ENCODE data around the gene BEST1. TPM values are rescaled to one million over a fixed set of nuclear protein-coding genes. Genes with fewer than 3 reads are reported as not detected.

The BEST1 gene
- total RNA-seq, 4 donors from 2014 or later, result 0.89 to 2.8 (median 1.5) TPM

DNA sequence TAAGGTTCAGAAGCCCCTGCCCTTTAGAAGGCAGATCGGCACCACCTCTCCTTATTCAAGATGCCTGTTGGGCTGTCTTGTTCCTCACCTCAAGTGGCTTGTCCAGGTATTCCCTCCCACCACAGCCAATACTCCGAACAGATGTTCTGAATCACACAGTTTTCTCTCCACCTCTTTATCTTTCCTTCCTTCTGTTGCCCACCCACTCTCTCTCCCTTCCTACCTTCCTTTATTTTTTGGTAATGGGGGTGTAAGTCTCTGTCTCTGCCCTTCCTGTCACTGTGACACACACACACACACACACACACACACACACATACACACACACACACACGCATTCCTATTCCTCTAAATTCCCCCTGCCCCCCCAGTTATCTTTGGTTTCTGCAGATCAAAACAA lies 8.4 kb downstream of the BEST1 start:
- WGBS, 2 donors, result 61 to 66% methylated on average over 3 of the region's 3 CpGs
- DNase-seq (ENCODE audit: low spot score in 2 of 2), result peak; percentile 7 to 64
- H3K4me3 ChIP-seq (ENCODE audit: low read depth, poor library complexity, severe bottlenecking), result no peak overlapping the region
- intact Hi-C loops (cut with DNase I; ENCODE audit: low total_unique reads), result no loop called here
- TF ChIP-seq, protein P1, sequence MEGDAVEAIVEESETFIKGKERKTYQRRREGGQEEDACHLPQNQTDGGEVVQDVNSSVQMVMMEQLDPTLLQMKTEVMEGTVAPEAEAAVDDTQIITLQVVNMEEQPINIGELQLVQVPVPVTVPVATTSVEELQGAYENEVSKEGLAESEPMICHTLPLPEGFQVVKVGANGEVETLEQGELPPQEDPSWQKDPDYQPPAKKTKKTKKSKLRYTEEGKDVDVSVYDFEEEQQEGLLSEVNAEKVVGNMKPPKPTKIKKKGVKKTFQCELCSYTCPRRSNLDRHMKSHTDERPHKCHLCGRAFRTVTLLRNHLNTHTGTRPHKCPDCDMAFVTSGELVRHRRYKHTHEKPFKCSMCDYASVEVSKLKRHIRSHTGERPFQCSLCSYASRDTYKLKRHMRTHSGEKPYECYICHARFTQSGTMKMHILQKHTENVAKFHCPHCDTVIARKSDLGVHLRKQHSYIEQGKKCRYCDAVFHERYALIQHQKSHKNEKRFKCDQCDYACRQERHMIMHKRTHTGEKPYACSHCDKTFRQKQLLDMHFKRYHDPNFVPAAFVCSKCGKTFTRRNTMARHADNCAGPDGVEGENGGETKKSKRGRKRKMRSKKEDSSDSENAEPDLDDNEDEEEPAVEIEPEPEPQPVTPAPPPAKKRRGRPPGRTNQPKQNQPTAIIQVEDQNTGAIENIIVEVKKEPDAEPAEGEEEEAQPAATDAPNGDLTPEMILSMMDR (IDR thresholded peaks at IDR 0.05), result no peak
- TF ChIP-seq POLR2A (IDR thresholded peaks at IDR 0.05), result no peak

DNA sequence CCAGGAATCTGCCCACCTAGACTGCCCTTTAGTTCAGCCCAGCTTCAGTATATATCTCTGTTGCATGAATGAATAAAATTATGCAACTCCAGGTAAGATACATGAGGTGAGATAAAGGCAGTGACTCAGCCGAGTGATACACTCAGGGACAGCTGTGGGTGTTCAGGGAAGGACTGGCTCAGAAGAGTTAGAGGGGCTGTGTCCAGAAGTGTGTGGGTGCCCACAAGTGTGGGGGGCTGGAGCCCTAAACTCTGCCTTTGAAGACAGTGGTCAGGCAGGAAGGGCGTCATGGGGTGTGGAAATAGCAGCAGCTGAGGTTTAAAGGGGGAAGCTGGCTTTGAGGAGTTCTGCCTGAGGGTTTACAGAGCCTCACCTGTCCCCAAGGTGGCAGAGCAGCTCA lies 9.0 kb downstream of the BEST1 start:
- TF ChIP-seq, protein P1 (IDR thresholded peaks at IDR 0.05), result no peak
- no peak for TF ChIP-seq POLR2A (IDR thresholded peaks at IDR 0.05)
- peak; percentile 11 to 54 for DNase-seq (ENCODE audit: low spot score in 2 of 2)
- intact Hi-C loops (cut with DNase I; ENCODE audit: low total_unique reads), result no loop called here
- 22 to 32% methylated on average over 2 of the region's 2 CpGs for WGBS, 2 donors
- H3K4me3 ChIP-seq (ENCODE audit: low read depth, poor library complexity, severe bottlenecking), result no peak overlapping the region

GRCh38 chr11:61959678-61960077 lies 9.5 kb downstream of the BEST1 start:
- intact Hi-C loops (cut with DNase I; ENCODE audit: low total_unique reads), result no loop called here
- WGBS, 2 donors, result 88 to 90% methylated on average over 6 of the region's 6 CpGs
- no peak overlapping the region for H3K4me3 ChIP-seq (ENCODE audit: low read depth, poor library complexity, severe bottlenecking)
- DNase-seq (ENCODE audit: low spot score in 2 of 2), result peak in 1 of 2 donors; percentile 78
- TF ChIP-seq, protein P1 (IDR thresholded peaks at IDR 0.05), result no peak
- TF ChIP-seq POLR2A (IDR thresholded peaks at IDR 0.05), result no peak

GRCh38 chr11:61960532-61960931 lies 10.4 kb downstream of the BEST1 start:
- no peak overlapping the region for H3K4me3 ChIP-seq (ENCODE audit: low read depth, poor library complexity, severe bottlenecking)
- WGBS, 2 donors, result 86 to 97% methylated on average over 3 of the region's 3 CpGs
- TF ChIP-seq, protein P1 (IDR thresholded peaks at IDR 0.05), result no peak
- no peak for TF ChIP-seq POLR2A (IDR thresholded peaks at IDR 0.05)
- intact Hi-C loops (cut with DNase I; ENCODE audit: low total_unique reads), result no loop called here
- DNase-seq (ENCODE audit: low spot score in 2 of 2), result peak; percentile 11 to 80

DNA sequence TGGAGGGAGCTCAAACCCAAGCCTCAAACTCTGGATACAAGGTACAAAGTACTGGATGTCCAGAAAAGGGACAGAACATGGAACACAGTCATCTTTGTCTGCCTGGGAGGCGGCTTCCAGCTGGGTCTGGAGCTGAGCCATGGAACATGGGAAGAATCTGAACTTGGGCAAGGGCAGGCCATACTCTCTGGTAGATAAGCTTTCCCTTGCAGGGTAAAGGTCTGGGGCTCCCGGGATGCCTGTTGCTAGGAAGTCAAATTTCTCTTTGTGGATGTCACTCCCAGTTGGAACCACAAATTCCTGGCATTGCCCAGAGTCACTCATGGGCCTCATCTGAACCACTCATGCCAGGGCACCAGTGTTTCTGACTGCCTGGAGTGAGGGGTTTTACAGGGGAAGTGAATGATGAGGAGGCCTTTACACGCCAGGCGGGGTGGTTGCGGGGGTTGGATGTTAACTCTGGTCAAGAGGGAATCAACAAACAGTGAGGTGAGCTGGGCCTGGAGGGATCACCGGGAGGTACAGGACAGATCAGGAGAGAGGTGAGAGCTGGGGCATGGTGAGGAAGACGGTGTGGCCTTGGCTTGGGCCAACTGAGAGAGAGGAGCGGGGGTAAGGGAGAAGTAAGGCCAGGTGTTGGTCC lies 11.5 kb downstream of the BEST1 start:
- TF ChIP-seq, protein P1 (IDR thresholded peaks at IDR 0.05), result no peak
- no peak for TF ChIP-seq POLR2A (IDR thresholded peaks at IDR 0.05)
- DNase-seq (ENCODE audit: low spot score in 2 of 2), result peak in 1 of 2 donors; percentile 89
- intact Hi-C loops (cut with DNase I; ENCODE audit: low total_unique reads), result no loop called here

More for the DNA sequence above, 11.5 kb downstream of the BEST1 start:
- WGBS, 2 donors, result 86 to 91% methylated on average over 8 of the region's 8 CpGs
- H3K4me3 ChIP-seq (ENCODE audit: low read depth, poor library complexity, severe bottlenecking), result no peak overlapping the region
